Gastroesophageal sphincter (tissue), 4 donors: Measurements from ENCODE around the gene GALC. TPM values are rescaled to one million over a fixed set of nuclear protein-coding genes. Genes with fewer than 3 reads are reported as not detected.

ENCODE experiments used
- ATAC-seq: fragments of 150-250 bp; one replicate; pipeline ENCODE4 v1.9.1; 2016; ENCODE audit warnings: mild to moderate bottlenecking, moderate library complexity
- H3K27ac ChIP-seq, 4 donors: fragments of 200-600 bp; sonication (generic) in 3 of 4; 1 replicate in 3 of 4; 2 replicates in 1 of 4; pipeline ENCODE4 v1.5.1; 2016 to 2019
- H3K27me3 ChIP-seq: fragments of 200-600 bp; sonication (generic); one replicate; pipeline ENCODE4 v1.5.1; 2019
- H3K36me3 ChIP-seq, 2 donors: fragments of 200-600 bp; sonication (generic); one replicate each; pipeline ENCODE4 v1.5.1; 2019; ENCODE audit warnings: control low read depth in 1 of 2
- H3K4me1 ChIP-seq, 3 donors: fragments of 200-600 bp; sonication (generic); 1 replicate in 2 of 3; 2 replicates in 1 of 3; pipeline ENCODE4 v1.5.1; 2016 to 2019; ENCODE audit warnings: control low read depth in 2 of 3
- H3K4me3 ChIP-seq, 2 donors: fragments of 200-600 bp; sonication (generic); one replicate each; pipeline ENCODE4 v1.5.1; 2019; ENCODE audit warnings: mild to moderate bottlenecking in 1 of 2, moderate library complexity in 1 of 2
- H3K9me3 ChIP-seq, 3 donors: fragments of 200-600 bp; sonication (generic); one replicate each; pipeline ENCODE4 v1.5.1; 2017 to 2019; ENCODE audit warnings: control low read depth in 2 of 3
- CTCF ChIP-seq, 4 experiments: fragments of 200-600 bp in 2 of 4; fragments of 450-650 bp in 2 of 4; sonication (generic) in 1 of 4; IDR thresholded peaks; one replicate each; pipeline ENCODE4 v1.5.1; 2017 to 2019; ENCODE audit warnings: antibody characterized with exemption in 4 of 4, mild to moderate bottlenecking in 2 of 4, moderate library complexity in 2 of 4
- EP300 ChIP-seq: sonication (generic); formaldehyde crosslinking; IDR thresholded peaks from one replicate; pipeline ENCODE4 v1.6.1; 2017; ENCODE audit warnings: antibody characterized with exemption, mild to moderate bottlenecking
- POLR2A ChIP-seq, 2 donors: fragments of 450-650 bp; IDR thresholded peaks; one replicate each; pipeline ENCODE4 v1.6.1; 2017; ENCODE audit warnings: antibody characterized with exemption in 2 of 2, mild to moderate bottlenecking in 2 of 2, moderate library complexity in 1 of 2
- POLR2AphosphoS5 ChIP-seq: sonication (generic); formaldehyde crosslinking; IDR thresholded peaks from one replicate; pipeline ENCODE4 v1.6.1; 2017; ENCODE audit warnings: antibody characterized with exemption
- WGBS, 2 donors: methylation state at CpG; one replicate each; pipeline ENCODE4 v1.1.5; 2018; ENCODE audit warnings: low coverage in 1 of 2; 5-methylcytosine and 5-hydroxymethylcytosine counted together
- total RNA-seq, 4 donors: library from RNA; depleted of rRNA; stranded (reverse); fragments of >200 nt; gene quantifications; one replicate each; pipeline ENCODE4 v1.1.0, GENCODE V29; 2016

GALC gene
- 10 to 100 TPM; 13.7 to 19.9 (median 16.6) TPM for total RNA-seq

- H3K4me1 ChIP-seq: peaks cover 2 to 26% (median 2%) of the 10 kb centered on the region in 3 donors
- WGBS, 2 donors: 0 to 35% methylated on average over 5 to 21 of the region's 83 CpGs
Measured at GRCh38 chr14:87992718-87993628, at the start of gene GALC. GALC (minus strand) TSS chr14:87993182; CDS start chr14:87993164, 18 bp downstream.

GRCh38 chr14:88040146-88040545 lies 47.2 kb upstream of the GALC start:
- H3K27me3 ChIP-seq: peaks cover 4% of the 10 kb centered on the region
- H3K9me3 ChIP-seq: no peaks in the 10 kb centered on the region
- H3K36me3 ChIP-seq: no peaks in the 10 kb centered on the region
- no peaks in the 10 kb centered on the region for H3K4me1 ChIP-seq
- no peak for TF ChIP-seq EP300
- no peak for TF ChIP-seq CTCF (IDR thresholded peaks at IDR 0.05)
- no peak for TF ChIP-seq POLR2AphosphoS5
- TF ChIP-seq POLR2A (IDR thresholded peaks at IDR 0.05): no peak
- ATAC-seq: no peak
- H3K27ac ChIP-seq: no peak overlapping the region
- H3K4me3 ChIP-seq: no peak overlapping the region
- WGBS, 2 donors: 0 to 43% methylated on average over 1 of the region's 1 CpG

More at GRCh38 chr14:87992718-87993628, at the start of gene GALC:
- Histone ChIP-seq H3K36me3 (no peaks in the 10 kb centered on the region), H3K27ac (peak within 1 kb of the TSS; percentile 80 to 96 (median 91)), H3K27me3 (no peaks in the 10 kb centered on the region), H3K4me3 (peak within 1 kb of the TSS; percentile 66 to 69), H3K9me3 (no peaks in the 10 kb centered on the region)
- TF ChIP-seq CTCF (IDR thresholded peaks at IDR 0.05) (no peak), EP300 (no peak), POLR2A (IDR thresholded peaks at IDR 0.05) (peak; percentile 33 to 54), POLR2AphosphoS5 (peak; percentile 70)
- peak; percentile 97 for ATAC-seq

GRCh38 chr14:88039197-88039596 lies 46.2 kb upstream of the GALC start:
- WGBS, 2 donors: 60 to 64% methylated on average over 3 of the region's 3 CpGs
- H3K36me3 ChIP-seq: no peaks in the 10 kb centered on the region
- ATAC-seq: no peak
- no peak overlapping the region for H3K27ac ChIP-seq
- TF ChIP-seq EP300 (no peak), CTCF (IDR thresholded peaks at IDR 0.05) (no peak), POLR2A (IDR thresholded peaks at IDR 0.05) (no peak), POLR2AphosphoS5 (no peak)
- H3K4me1 ChIP-seq: no peaks in the 10 kb centered on the region
- peaks cover 4% of the 10 kb centered on the region for H3K27me3 ChIP-seq
- no peaks in the 10 kb centered on the region for H3K9me3 ChIP-seq
- H3K4me3 ChIP-seq: no peak overlapping the region

GRCh38 chr14:88037325-88037724 lies 44.3 kb upstream of the GALC start:
- H3K36me3 ChIP-seq: no peaks in the 10 kb centered on the region
- no peaks in the 10 kb centered on the region for H3K9me3 ChIP-seq
- H3K27me3 ChIP-seq: peaks cover 4% of the 10 kb centered on the region
- TF ChIP-seq CTCF (IDR thresholded peaks at IDR 0.05) (no peak), EP300 (no peak), POLR2AphosphoS5 (no peak), POLR2A (IDR thresholded peaks at IDR 0.05) (no peak)
- no peak overlapping the region for H3K4me3 ChIP-seq
- H3K27ac ChIP-seq: no peak overlapping the region
- H3K4me1 ChIP-seq: no peaks in the 10 kb centered on the region
- ATAC-seq: no peak
- WGBS, 2 donors: 70% methylated on average over 1 of the region's 1 CpG; no CpG with 5 or more reads in 1 of the 2 donors

GRCh38 chr14:88036422-88036821 lies 43.4 kb upstream of the GALC start:
- 53 to 66% methylated on average over 2 of the region's 2 CpGs for WGBS, 2 donors
- Histone ChIP-seq H3K4me1 (no peaks in the 10 kb centered on the region), H3K36me3 (no peaks in the 10 kb centered on the region), H3K4me3 (no peak overlapping the region), H3K9me3 (no peaks in the 10 kb centered on the region), H3K27me3 (peaks cover 4% of the 10 kb centered on the region), H3K27ac (no peak overlapping the region)
- TF ChIP-seq POLR2AphosphoS5: no peak
- no peak for TF ChIP-seq EP300
- no peak for TF ChIP-seq POLR2A (IDR thresholded peaks at IDR 0.05)
- no peak for TF ChIP-seq CTCF (IDR thresholded peaks at IDR 0.05)
- no peak for ATAC-seq
